WI38 (cell line): Measurements from ENCODE around the gene ADAM15.

Experiments used
- H3K4me3 ChIP-seq: 2 replicates; pipeline ENCODE4 v1.5.1; 2011; ENCODE audit warnings: low read depth, mild to moderate bottlenecking, control low read depth, low read length
- TF ChIP-seq, protein P1 (sequence below): IDR thresholded peaks from 2 replicates; pipeline ENCODE4 v1.5.1; 2012; ENCODE audit warnings: low read depth, mild to moderate bottlenecking, control low read depth, low read length

Gene ADAM15

DNA sequence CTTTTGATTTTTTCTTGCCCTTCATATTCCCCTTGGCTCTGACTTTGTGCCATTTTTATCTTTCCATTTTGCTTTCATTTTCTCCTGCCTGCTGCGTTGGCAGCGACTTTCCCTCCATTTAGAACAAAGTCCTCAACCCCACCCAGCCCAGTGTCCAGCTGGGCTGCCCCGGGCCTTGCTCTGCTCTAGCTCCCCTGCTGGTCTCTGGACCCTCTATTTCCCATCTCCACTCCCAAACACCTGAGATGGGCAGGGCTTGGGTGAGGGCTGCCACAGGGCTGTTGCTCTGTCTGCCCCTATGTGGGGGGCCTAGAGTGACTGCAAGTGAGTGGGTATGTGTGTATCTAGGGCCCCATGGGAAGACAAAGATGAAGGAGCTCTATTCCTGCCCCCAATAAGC is 7.3 kb upstream of the ADAM15 start:
- H3K4me3 ChIP-seq, result no peak overlapping the region
- TF ChIP-seq, protein P1, sequence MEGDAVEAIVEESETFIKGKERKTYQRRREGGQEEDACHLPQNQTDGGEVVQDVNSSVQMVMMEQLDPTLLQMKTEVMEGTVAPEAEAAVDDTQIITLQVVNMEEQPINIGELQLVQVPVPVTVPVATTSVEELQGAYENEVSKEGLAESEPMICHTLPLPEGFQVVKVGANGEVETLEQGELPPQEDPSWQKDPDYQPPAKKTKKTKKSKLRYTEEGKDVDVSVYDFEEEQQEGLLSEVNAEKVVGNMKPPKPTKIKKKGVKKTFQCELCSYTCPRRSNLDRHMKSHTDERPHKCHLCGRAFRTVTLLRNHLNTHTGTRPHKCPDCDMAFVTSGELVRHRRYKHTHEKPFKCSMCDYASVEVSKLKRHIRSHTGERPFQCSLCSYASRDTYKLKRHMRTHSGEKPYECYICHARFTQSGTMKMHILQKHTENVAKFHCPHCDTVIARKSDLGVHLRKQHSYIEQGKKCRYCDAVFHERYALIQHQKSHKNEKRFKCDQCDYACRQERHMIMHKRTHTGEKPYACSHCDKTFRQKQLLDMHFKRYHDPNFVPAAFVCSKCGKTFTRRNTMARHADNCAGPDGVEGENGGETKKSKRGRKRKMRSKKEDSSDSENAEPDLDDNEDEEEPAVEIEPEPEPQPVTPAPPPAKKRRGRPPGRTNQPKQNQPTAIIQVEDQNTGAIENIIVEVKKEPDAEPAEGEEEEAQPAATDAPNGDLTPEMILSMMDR, result no peak

DNA sequence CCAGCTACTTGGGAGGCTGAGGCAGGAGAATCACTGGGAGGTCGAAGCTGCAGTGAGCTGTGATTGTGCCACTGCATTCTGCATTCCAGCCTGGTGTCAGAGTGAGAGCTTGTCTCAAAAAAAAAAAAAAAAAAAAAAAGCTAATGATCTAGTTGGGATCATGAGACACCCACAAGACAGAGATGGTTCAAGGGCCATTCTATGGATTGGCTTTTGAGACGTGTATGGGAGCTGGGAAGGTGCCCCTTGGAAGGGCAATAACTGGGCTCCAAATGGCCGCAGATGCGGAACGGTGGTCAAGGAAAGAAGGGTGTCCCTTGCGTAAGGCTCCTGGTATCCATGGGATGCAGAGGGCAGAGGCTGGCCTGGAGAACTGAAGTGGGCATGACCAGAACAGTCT is 6.8 kb upstream of the ADAM15 start:
- TF ChIP-seq, protein P1, result no peak

DNA sequence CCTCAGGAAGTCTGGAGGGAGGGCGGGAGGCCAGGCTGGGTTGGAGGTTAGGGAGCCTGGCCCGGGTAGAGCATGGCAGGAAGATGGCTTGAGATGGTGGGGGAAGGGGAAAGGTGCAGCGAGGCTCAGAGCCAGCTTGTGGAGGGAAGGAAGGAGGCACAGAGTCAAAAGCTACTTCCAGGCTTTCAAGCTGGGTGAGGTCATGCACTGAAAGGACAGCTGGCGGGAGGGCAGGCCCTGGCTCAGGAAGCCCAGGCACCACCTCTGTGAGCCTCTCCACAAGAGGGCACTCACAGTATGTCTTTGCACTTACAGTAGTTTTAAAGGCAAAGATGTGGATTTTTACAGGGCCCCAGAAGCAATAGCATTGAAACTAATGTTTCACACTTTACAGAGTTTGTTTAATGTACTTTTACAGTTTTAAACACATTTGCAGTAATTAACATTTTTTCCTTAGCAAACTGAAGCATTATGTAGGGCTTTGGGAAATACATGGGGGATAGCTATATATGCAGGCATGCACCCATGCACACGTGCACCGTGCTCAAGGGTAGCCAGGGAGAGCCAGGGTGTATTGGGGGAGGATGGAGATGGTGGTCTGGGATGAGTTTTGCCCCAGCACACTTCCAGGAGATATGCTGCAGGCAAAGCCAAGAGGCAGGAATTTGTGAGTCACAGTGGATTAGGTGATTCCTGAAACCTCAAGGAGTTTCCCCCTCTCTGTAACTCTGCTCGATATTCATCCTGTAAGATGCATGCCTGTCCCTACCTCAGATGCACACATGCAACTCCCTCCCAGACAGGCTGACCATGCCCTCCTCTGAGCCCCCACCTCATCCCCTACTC is 6.1 kb upstream of the ADAM15 start:
- no peak overlapping the region for H3K4me3 ChIP-seq
- TF ChIP-seq, protein P1, result peak; percentile 69

More for the DNA sequence above, 6.8 kb upstream of the ADAM15 start:
- H3K4me3 ChIP-seq, result no peak overlapping the region

DNA sequence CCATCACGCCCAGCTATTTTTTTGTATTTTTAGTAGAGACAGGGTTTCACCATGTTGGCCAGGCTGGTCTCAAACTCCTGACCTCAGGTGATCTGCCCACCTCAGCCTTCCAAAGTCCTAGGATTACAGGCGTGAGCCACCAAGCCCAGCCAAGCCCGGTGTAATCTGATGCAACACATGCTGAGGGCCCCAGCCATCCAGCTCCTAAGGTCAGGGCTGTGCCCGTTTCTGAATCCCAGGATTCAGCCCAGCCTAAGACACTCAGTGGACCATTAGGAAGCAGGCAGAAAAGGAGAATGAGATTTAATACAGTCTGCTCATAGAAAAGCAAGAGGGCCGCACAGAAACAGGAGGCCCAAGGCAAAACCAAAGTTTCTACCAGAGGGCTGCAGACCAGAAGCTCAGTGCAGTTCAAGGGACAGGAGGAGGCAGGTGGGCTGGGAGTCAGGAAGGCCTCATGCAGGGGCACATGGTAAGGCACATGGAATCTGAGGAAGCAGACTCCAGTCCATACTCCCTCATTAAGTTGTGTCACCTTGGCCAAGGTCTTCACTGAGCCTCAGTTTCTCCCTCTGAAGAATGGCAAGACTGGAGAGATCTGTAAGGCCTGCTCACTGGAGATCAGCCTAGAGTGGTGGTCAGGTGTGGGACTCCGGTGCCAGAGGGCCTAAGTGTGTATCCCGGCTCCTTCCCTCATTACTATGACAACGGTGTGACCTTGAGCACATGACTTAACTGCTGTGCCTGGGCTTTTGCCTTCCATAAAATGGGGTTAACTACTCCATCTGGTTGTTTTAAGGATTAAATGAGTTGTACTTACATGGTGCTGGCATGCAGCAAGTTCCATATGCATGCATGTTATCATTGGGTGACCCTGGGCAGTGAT is 2.4 kb upstream of the ADAM15 start:
- TF ChIP-seq, protein P1, result no peak
- H3K4me3 ChIP-seq, result no peak overlapping the region

DNA sequence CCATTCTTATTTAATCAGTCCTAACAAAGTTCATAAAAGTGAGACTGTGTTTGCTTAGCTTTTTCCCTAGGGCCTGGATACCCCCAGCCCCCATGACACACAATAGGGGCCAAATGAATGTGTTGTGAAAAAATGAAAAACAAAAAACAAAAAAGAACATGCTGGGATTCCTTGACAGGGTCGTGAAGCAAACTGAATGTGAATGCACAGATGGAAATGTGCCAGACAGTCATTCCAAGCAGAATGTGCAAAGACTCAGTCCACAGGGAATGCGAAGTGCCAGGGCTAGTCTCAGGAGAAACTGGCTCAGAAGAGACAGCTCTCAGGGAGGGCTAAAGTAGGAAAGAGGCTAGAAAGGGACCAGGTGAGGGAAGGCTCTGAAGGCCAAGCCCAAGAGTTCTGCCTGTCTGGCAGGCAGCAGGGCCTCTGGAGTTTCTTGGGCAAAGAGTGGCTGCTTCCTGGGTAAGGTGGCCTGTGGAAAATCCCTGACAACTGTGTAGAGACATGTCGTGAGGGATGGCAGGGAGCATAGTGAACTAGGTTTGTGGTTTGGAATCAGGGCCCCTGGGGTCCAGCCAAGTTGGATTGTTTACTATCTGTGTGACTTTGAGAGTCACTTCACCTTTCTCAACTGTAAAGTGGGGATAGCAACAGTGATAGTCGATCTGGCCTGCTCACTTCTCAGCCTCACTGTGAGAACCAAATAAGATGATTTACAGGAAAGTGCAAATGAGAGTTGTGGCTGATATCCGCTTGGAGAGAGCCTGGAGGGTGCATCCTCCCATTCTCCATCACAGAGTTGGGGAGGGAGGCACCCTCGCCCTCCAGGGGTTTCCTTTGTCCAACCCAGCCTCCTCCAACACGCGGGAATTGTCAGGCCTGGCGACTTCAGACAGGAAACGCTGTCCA is 1.2 kb upstream of the ADAM15 start:
- peak overlapping the region; percentile 77 for H3K4me3 ChIP-seq
- TF ChIP-seq, protein P1, result no peak

DNA sequence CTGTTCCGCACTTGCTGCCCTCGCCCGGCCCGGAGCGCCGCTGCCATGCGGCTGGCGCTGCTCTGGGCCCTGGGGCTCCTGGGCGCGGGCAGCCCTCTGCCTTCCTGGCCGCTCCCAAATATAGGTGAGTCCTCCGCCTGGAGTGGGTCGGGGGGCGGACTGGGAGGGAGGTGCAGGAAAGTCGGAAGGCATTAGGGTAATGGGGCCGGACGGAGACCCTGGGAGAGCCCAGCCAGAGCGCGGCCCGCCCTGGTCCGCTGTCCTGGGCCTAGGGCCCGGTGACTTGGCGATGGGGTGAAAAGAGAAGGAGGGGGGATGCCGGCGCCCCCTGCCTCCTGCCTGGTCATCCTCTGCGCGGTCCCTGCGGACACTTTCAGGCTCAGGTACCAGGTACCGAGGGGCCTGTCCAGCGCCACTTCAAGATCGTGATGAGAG is 243 bp downstream of the ADAM15 start:
- TF ChIP-seq, protein P1, result no peak
- H3K4me3 ChIP-seq, result peak overlapping the region; percentile 77
